Activated naive CD4-positive, alpha-beta T cell treated with Interleukin-2 at 50 U/mL for 16 hours (primary cell): ENCODE results near the gene ZNF554.
"Not testable (repeated sequence)": the region's sequence is repeated elsewhere in the genome, so short reads cannot be mapped to it uniquely, and the experiment has no call there.

Source experiments
- DNase-seq: peaks from one replicate; pipeline ENCODE4 v3.0.0-alpha.2; 2020

ZNF554 gene

GRCh38 chr19:2791440-2791839 is 28.2 kb upstream of the ZNF554 start:
- no peak for DNase-seq

GRCh38 chr19:2791876-2792275 is 27.8 kb upstream of the ZNF554 start:
- DNase-seq = no peak

- DNase-seq = not testable (repeated sequence)
Measured at GRCh38 chr19:2792666-2793065, 27.0 kb upstream of the ZNF554 start.

- no peak for DNase-seq
Measured at GRCh38 chr19:2793126-2793525, 26.5 kb upstream of the ZNF554 start.

- no peak for DNase-seq
Measured at GRCh38 chr19:2793577-2793976, 26.1 kb upstream of the ZNF554 start.

GRCh38 chr19:2795827-2796658 is 23.6 kb upstream of the ZNF554 start:
- no peak for DNase-seq

- no peak for DNase-seq
Measured at GRCh38 chr19:2796659-2797266, 22.9 kb upstream of the ZNF554 start.

GRCh38 chr19:2797280-2797679 is 22.4 kb upstream of the ZNF554 start:
- no peak for DNase-seq

- DNase-seq = no peak
Measured at GRCh38 chr19:2798158-2798685, 21.4 kb upstream of the ZNF554 start.

- no peak for DNase-seq
Measured at GRCh38 chr19:2798733-2799132, 20.9 kb upstream of the ZNF554 start.

GRCh38 chr19:2799273-2800020 is 20.2 kb upstream of the ZNF554 start:
- no peak for DNase-seq

GRCh38 chr19:2800506-2800905 is 19.2 kb upstream of the ZNF554 start:
- no peak for DNase-seq

GRCh38 chr19:2802826-2803225 is 16.8 kb upstream of the ZNF554 start:
- no peak for DNase-seq

GRCh38 chr19:2803486-2804155 is 16.0 kb upstream of the ZNF554 start:
- DNase-seq = no peak

GRCh38 chr19:2804156-2805004 is 15.3 kb upstream of the ZNF554 start:
- DNase-seq = no peak

GRCh38 chr19:2805261-2805900 is 14.3 kb upstream of the ZNF554 start:
- DNase-seq = no peak

GRCh38 chr19:2805991-2806649 is 13.5 kb upstream of the ZNF554 start:
- no peak for DNase-seq

- DNase-seq = no peak
Measured at GRCh38 chr19:2806736-2807378, 12.8 kb upstream of the ZNF554 start.

- DNase-seq = no peak
Measured at GRCh38 chr19:2807379-2808128, 12.1 kb upstream of the ZNF554 start.
